ENCODE data around the gene SKIC8. TPM values are rescaled to one million over a fixed set of nuclear protein-coding genes. Genes with fewer than 3 reads are reported as not detected.

Gene SKIC8
- total RNA-seq, 1 donor from 2014 or later: 54.3 TPM

DNA sequence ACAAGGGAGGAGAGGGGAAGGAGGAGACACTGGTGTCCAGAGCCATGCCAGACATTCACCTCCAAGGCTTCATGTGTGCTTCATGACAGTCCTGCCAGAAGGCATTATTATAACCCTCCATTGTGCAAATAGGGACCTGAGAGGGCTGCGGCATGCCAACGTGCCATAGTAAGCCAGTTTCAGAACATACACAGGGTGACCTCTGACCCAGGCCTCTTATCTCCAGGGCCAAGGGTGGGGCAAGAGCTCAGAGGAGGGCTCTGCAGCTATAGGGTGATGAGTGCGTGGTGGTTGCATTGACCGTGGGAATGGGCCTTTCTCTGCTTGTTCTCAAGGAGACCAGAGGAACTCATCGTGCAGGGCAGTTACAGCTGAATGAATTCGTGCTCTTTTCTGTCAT lies 55.3 kb downstream of the SKIC8 start:
- intact Hi-C loops (cut with DNase I): loop anchor here (5.0 kb wide), 2 partner anchors 132 to 282 kb away; no protein-coding TSS in a partner anchor
- Histone ChIP-seq H3K4me1 (no peaks in the 10 kb centered on the region), H3K27me3 (no peaks in the 10 kb centered on the region), H3K9me3 (no peaks in the 10 kb centered on the region), H3K27ac (no peak overlapping the region), H3K36me3 (no peaks in the 10 kb centered on the region), H3K4me3 (no peak overlapping the region)
- DNase-seq (ENCODE audit: extremely low spot score in 2 of 2): no peak
- TF ChIP-seq, protein P1, sequence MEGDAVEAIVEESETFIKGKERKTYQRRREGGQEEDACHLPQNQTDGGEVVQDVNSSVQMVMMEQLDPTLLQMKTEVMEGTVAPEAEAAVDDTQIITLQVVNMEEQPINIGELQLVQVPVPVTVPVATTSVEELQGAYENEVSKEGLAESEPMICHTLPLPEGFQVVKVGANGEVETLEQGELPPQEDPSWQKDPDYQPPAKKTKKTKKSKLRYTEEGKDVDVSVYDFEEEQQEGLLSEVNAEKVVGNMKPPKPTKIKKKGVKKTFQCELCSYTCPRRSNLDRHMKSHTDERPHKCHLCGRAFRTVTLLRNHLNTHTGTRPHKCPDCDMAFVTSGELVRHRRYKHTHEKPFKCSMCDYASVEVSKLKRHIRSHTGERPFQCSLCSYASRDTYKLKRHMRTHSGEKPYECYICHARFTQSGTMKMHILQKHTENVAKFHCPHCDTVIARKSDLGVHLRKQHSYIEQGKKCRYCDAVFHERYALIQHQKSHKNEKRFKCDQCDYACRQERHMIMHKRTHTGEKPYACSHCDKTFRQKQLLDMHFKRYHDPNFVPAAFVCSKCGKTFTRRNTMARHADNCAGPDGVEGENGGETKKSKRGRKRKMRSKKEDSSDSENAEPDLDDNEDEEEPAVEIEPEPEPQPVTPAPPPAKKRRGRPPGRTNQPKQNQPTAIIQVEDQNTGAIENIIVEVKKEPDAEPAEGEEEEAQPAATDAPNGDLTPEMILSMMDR (IDR thresholded peaks at IDR 0.05): no peak
- TF ChIP-seq POLR2A (IDR thresholded peaks at IDR 0.05): no peak
- TF ChIP-seq POLR2AphosphoS5 (IDR thresholded peaks at IDR 0.05; ENCODE audit: insufficient read depth in 1 of 2, low read depth in 1 of 2): no peak

DNA sequence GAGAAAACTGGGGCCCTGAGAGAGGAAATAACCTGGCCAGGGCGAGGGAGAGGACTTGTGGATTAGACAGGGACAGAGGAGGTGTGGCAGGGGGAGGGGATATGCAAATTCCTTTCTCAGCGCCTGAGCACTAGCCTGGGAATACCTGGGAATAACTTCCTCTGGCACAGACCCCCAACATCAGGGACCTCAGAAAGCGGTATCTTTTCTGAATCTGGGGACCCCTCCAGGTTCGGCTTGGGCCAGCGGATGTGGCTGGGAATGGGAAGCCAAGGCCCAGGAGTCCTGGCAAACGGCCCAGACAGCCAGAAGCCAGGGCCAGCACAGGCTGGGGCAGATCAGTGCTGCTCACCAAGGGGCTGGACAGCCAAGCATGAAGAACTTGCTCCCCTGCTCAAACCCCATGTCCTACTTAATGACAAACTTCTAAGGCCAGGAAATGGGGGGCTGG lies 55.9 kb downstream of the SKIC8 start:
- H3K27me3 ChIP-seq: no peaks in the 10 kb centered on the region
- H3K4me3 ChIP-seq: no peak overlapping the region
- intact Hi-C loops (cut with DNase I): loop anchor here (5.0 kb wide), 2 partner anchors 131 to 281 kb away; no protein-coding TSS in a partner anchor
- DNase-seq (ENCODE audit: extremely low spot score in 2 of 2): no peak
- H3K9me3 ChIP-seq: no peaks in the 10 kb centered on the region
- no peak overlapping the region for H3K27ac ChIP-seq
- TF ChIP-seq, protein P1 (IDR thresholded peaks at IDR 0.05): no peak
- TF ChIP-seq POLR2AphosphoS5 (IDR thresholded peaks at IDR 0.05; ENCODE audit: insufficient read depth in 1 of 2, low read depth in 1 of 2) (no peak), POLR2A (IDR thresholded peaks at IDR 0.05) (no peak)
- no peaks in the 10 kb centered on the region for H3K4me1 ChIP-seq
- no peaks in the 10 kb centered on the region for H3K36me3 ChIP-seq

DNA sequence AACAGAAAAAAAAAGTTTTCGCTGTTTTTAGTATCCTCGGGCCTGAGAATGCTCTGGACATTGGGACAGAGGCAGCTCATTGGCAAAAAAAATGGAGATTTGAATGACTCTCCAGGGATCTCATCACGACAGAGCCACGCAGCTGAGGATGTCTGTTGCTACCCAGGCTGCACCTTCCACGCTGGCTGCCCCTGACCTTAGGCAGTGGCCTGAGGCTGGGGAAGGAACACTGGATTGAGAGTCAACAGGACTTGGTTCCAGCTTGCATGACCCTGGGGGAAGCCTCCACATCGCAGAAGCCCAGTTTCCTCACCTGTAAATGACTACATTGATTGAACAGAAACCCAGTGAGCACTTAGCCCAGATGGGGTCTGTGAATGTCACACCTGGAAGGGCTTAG lies 56.4 kb downstream of the SKIC8 start:
- no peaks in the 10 kb centered on the region for H3K9me3 ChIP-seq
- intact Hi-C loops (cut with DNase I): loop anchor here (5.0 kb wide), 2 partner anchors 131 to 281 kb away; no protein-coding TSS in a partner anchor
- no peak overlapping the region for H3K4me3 ChIP-seq
- TF ChIP-seq POLR2A (IDR thresholded peaks at IDR 0.05): no peak
- TF ChIP-seq, protein P1 (IDR thresholded peaks at IDR 0.05): no peak
- no peak for TF ChIP-seq POLR2AphosphoS5 (IDR thresholded peaks at IDR 0.05; ENCODE audit: insufficient read depth in 1 of 2, low read depth in 1 of 2)
- no peak for DNase-seq (ENCODE audit: extremely low spot score in 2 of 2)
- no peaks in the 10 kb centered on the region for H3K4me1 ChIP-seq
- no peak overlapping the region for H3K27ac ChIP-seq
- no peaks in the 10 kb centered on the region for H3K27me3 ChIP-seq
- H3K36me3 ChIP-seq: no peaks in the 10 kb centered on the region

DNA sequence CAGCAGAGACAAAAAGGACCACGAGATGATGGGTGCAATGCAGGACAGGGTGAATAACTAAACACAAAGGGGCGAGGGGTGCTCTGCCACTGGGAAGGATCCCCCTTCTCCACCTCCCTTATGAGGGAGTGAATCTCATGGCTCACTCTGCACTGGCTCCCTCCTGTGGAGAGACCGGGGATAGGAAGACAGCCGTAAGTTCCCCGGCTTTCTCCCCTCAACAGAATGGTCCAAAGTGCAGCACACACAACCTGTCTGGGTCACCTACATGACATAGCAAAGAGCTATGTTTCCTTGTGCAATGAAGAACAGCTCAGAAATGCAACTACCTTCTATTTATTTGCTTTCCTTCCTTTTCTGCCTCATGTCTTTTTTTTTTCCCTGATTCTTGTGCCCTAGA lies 57.3 kb downstream of the SKIC8 start:
- Histone ChIP-seq H3K4me1 (no peaks in the 10 kb centered on the region), H3K27ac (no peak overlapping the region), H3K36me3 (no peaks in the 10 kb centered on the region), H3K4me3 (no peak overlapping the region), H3K9me3 (no peaks in the 10 kb centered on the region), H3K27me3 (no peaks in the 10 kb centered on the region)
- TF ChIP-seq, protein P1 (IDR thresholded peaks at IDR 0.05): no peak
- TF ChIP-seq POLR2AphosphoS5 (IDR thresholded peaks at IDR 0.05; ENCODE audit: insufficient read depth in 1 of 2, low read depth in 1 of 2) (no peak), POLR2A (IDR thresholded peaks at IDR 0.05) (no peak)
- intact Hi-C loops (cut with DNase I): loop anchor here (5.0 kb wide), 2 partner anchors 130 to 280 kb away; no protein-coding TSS in a partner anchor
- no peak for DNase-seq (ENCODE audit: extremely low spot score in 2 of 2)

DNA sequence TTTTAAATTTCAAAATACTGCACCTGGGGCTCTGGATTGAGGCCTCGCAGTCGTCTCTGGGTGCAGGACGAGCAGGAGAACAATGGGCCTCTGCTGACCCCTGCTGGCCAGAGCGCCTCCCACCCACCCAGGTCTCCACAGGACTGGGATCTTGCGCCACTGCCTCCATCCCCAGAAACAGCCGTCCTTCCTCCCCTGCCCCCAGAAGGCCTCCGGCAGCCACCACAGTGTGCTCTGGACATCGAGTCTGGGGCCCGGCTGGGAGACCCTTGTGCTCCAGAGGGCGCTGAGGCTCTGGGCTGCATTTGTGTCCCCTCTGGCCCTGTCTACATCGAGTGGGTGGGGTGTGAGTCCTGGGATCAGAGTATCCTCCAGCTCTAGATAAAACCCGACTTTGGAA lies 58.4 kb downstream of the SKIC8 start:
- Histone ChIP-seq H3K36me3 (no peaks in the 10 kb centered on the region), H3K27ac (no peak overlapping the region), H3K27me3 (no peaks in the 10 kb centered on the region), H3K4me3 (no peak overlapping the region), H3K9me3 (no peaks in the 10 kb centered on the region), H3K4me1 (no peaks in the 10 kb centered on the region)
- no peak for DNase-seq (ENCODE audit: extremely low spot score in 2 of 2)
- intact Hi-C loops (cut with DNase I): loop anchor here (5.0 kb wide), 2 partner anchors 129 to 279 kb away; no protein-coding TSS in a partner anchor
- TF ChIP-seq POLR2AphosphoS5 (IDR thresholded peaks at IDR 0.05; ENCODE audit: insufficient read depth in 1 of 2, low read depth in 1 of 2) (no peak), POLR2A (IDR thresholded peaks at IDR 0.05) (no peak)
- TF ChIP-seq, protein P1 (IDR thresholded peaks at IDR 0.05): peak; percentile 73 to 98 (median 83)
